ENCODE measurements around the gene NTN1. TPM values are rescaled to one million over a fixed set of nuclear protein-coding genes. Genes with fewer than 3 reads are reported as not detected.

Gene NTN1
- total and polyA plus RNA-seq, 3 experiments from 2014 or later, result 0.24 to 0.33 TPM; not detected in 1

DNA sequence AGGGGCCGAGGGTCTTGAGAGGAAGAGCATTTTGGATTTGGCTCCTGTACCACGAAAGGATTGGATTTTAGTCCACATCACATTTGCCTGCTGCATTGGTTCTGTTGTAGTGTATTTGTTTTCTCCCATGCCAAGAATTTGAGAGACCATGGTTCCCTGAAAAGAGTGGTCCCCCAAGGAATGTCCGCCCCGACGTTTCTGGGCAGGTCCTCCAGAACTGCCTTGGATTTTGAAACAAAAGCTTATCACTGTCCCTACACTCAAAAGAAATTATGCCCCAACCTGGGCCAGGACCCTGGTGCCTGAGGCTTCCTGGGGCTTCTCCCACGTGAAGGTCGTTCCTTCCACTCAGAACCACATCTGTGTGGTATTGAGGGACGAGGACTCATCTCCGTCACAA lies 10.8 kb downstream of the NTN1 start:
- Histone ChIP-seq H3K36me3 (ENCODE audit: insufficient read depth, low read length) (no peaks in the 10 kb centered on the region), H3K4me1 (ENCODE audit: insufficient read depth, low read length) (no peaks in the 10 kb centered on the region), H3K27ac (ENCODE audit: low read depth, low read length) (no peak overlapping the region), H3K4me3 (ENCODE audit: low read length) (no peak overlapping the region), H3K27me3 (ENCODE audit: insufficient read depth, low read length, poor library complexity, severe bottlenecking) (no peaks in the 10 kb centered on the region), H3K9me3 (ENCODE audit: low read length) (no peaks in the 10 kb centered on the region)
- Mint-ChIP-seq H3K4me3 (no peak overlapping the region), H3K4me1 (no peaks in the 10 kb centered on the region), H3K27me3 (peaks cover 25 to 70% of the 10 kb centered on the region in 2 donors), H3K9me3 (no peaks in the 10 kb centered on the region), H3K27ac (no peak overlapping the region), H3K36me3 (peaks cover 0 to 6% (median 0%) of the 10 kb centered on the region in 3 donors)
- no peak for DNase-seq
- ChIA-PET CTCF (no interaction called here), POLR2A (no interaction called here)

DNA sequence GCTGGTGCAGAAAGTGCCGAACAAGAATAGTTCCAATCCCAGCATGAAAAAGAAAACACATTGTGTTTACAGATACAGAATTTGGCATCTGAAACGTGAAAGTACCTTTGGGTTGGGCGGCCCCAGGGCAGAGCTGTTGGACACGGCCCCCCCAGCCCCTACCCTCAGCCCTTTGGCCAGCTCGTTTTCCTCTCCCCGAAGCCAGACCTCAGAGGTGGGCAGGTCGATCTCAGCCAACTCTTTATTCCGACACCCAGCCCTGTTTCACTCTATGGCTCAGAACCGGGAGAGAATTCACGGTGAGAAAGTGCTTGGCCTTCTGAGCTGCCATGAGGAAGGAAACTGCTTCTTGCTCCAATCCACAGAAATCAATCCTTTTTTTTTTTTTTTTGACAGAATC lies 11.3 kb downstream of the NTN1 start:
- Mint-ChIP-seq H3K9me3 (no peaks in the 10 kb centered on the region), H3K27me3 (peaks cover 25 to 68% of the 10 kb centered on the region in 2 donors), H3K27ac (no peak overlapping the region), H3K4me1 (no peaks in the 10 kb centered on the region), H3K36me3 (peaks cover 0 to 8% (median 0%) of the 10 kb centered on the region in 3 donors), H3K4me3 (no peak overlapping the region)
- Histone ChIP-seq H3K27ac (ENCODE audit: low read depth, low read length) (no peak overlapping the region), H3K27me3 (ENCODE audit: insufficient read depth, low read length, poor library complexity, severe bottlenecking) (no peaks in the 10 kb centered on the region), H3K36me3 (ENCODE audit: insufficient read depth, low read length) (no peaks in the 10 kb centered on the region), H3K4me3 (ENCODE audit: low read length) (no peak overlapping the region), H3K4me1 (ENCODE audit: insufficient read depth, low read length) (no peaks in the 10 kb centered on the region), H3K9me3 (ENCODE audit: low read length) (no peaks in the 10 kb centered on the region)
- ChIA-PET CTCF (interaction anchor here (1.1 kb wide), 1 partner anchor 393 kb away, joined by 3 read pairs; no protein-coding TSS in a partner anchor), POLR2A (no interaction called here)
- DNase-seq, result no peak

DNA sequence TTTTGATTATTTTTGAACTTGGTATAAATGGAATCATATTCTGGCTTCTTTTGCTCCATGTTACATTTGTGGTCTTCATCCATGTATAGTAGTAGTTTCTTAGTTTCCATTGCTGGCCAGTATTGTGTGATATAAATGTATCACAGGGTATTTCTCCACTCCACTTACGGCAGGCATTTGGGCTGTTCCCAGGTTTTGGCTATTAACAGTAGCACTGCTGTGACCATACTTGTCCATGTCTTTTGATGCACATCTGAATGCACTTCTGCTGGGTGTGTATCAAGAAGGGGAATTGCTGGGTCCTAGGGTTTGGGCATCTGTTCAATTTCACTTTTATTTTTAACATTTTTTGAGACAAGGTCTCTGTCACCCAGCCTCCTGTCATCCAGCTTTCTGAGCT lies 13.9 kb downstream of the NTN1 start:
- H3K27me3 Mint-ChIP-seq, result peaks cover 11 to 56% of the 10 kb centered on the region in 2 donors
- CTCF ChIA-PET, result no interaction called here
- peaks cover 0 to 2% (median 0%) of the 10 kb centered on the region in 5 donors for H3K9me3 Mint-ChIP-seq
- H3K4me3 Mint-ChIP-seq, result no peak overlapping the region
- DNase-seq, result no peak
- no peak overlapping the region for H3K27ac Mint-ChIP-seq
- H3K4me1 ChIP-seq (ENCODE audit: insufficient read depth, low read length), result no peaks in the 10 kb centered on the region
- H3K4me1 Mint-ChIP-seq, result no peaks in the 10 kb centered on the region
- H3K9me3 ChIP-seq (ENCODE audit: low read length), result no peaks in the 10 kb centered on the region
- H3K36me3 ChIP-seq (ENCODE audit: insufficient read depth, low read length), result no peaks in the 10 kb centered on the region
- POLR2A ChIA-PET, result no interaction called here
- H3K27me3 ChIP-seq (ENCODE audit: insufficient read depth, low read length, poor library complexity, severe bottlenecking), result no peaks in the 10 kb centered on the region
- peaks cover 0 to 11% (median 2%) of the 10 kb centered on the region in 3 donors for H3K36me3 Mint-ChIP-seq
- no peak overlapping the region for H3K4me3 ChIP-seq (ENCODE audit: low read length)
- no peak overlapping the region for H3K27ac ChIP-seq (ENCODE audit: low read depth, low read length)

DNA sequence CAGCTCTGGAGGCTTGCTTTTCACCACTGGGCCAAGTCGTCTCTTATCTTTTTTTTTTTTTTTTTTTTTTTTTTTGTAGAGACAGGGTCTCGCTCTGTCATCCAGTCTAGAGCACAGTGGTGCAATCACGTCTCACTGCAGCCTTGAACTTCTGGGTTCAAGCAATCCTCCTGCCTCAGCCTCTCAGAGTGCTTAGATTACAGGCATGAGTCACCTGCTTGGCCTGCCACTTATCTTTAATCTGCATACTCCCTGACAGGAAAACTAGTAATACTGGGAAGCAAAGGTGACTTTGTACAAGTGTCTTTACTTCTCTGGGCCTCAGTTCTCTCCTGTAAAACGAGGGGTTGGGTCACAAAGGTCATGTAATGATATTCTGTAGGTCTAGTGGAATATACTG lies 15.0 kb downstream of the NTN1 start:
- peaks cover 0 to 11% (median 2%) of the 10 kb centered on the region in 3 donors for H3K36me3 Mint-ChIP-seq
- H3K4me3 ChIP-seq (ENCODE audit: low read length), result no peak overlapping the region
- peaks cover 9 to 56% of the 10 kb centered on the region in 2 donors for H3K27me3 Mint-ChIP-seq
- POLR2A ChIA-PET, result no interaction called here
- no peaks in the 10 kb centered on the region for H3K9me3 ChIP-seq (ENCODE audit: low read length)
- no peaks in the 10 kb centered on the region for H3K27me3 ChIP-seq (ENCODE audit: insufficient read depth, low read length, poor library complexity, severe bottlenecking)
- no peaks in the 10 kb centered on the region for H3K36me3 ChIP-seq (ENCODE audit: insufficient read depth, low read length)
- no peak for DNase-seq
- H3K4me1 Mint-ChIP-seq, result no peaks in the 10 kb centered on the region
- H3K4me3 Mint-ChIP-seq, result no peak overlapping the region
- H3K27ac Mint-ChIP-seq, result no peak overlapping the region
- no peaks in the 10 kb centered on the region for H3K4me1 ChIP-seq (ENCODE audit: insufficient read depth, low read length)
- H3K9me3 Mint-ChIP-seq, result peaks cover 0 to 7% (median 2%) of the 10 kb centered on the region in 5 donors
- H3K27ac ChIP-seq (ENCODE audit: low read depth, low read length), result no peak overlapping the region
- CTCF ChIA-PET, result no interaction called here

DNA sequence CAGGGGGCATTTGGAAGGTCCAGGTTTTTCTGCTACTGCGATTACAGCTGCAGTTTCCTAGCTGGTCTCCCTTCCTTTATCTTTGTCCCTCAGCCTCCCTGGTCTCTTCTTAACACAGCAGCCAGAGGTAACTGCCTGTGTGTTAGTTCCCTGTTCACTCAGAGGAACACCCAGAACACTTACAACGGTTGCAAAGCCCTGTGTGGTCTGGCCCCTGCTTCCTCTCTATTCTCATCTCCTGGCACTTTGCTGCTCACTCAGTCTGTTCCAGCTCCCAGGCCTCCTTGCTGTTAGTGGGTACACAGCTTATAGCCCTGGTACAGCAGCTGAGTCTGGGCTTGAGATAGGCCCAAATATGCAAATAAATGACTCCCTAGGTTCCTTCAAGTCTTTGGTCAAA lies 16.4 kb downstream of the NTN1 start:
- Mint-ChIP-seq H3K27me3 (peaks cover 9 to 47% of the 10 kb centered on the region in 2 donors), H3K4me1 (no peaks in the 10 kb centered on the region), H3K9me3 (peaks cover 0 to 7% (median 2%) of the 10 kb centered on the region in 5 donors), H3K36me3 (peaks cover 0 to 11% (median 2%) of the 10 kb centered on the region in 3 donors), H3K27ac (no peak overlapping the region), H3K4me3 (no peak overlapping the region)
- H3K4me1 ChIP-seq (ENCODE audit: insufficient read depth, low read length), result no peaks in the 10 kb centered on the region
- ChIA-PET POLR2A (no interaction called here), CTCF (no interaction called here)
- no peak overlapping the region for H3K4me3 ChIP-seq (ENCODE audit: low read length)
- H3K27ac ChIP-seq (ENCODE audit: low read depth, low read length), result no peak overlapping the region
- no peaks in the 10 kb centered on the region for H3K27me3 ChIP-seq (ENCODE audit: insufficient read depth, low read length, poor library complexity, severe bottlenecking)
- H3K36me3 ChIP-seq (ENCODE audit: insufficient read depth, low read length), result no peaks in the 10 kb centered on the region
- H3K9me3 ChIP-seq (ENCODE audit: low read length), result no peaks in the 10 kb centered on the region
- DNase-seq, result no peak

DNA sequence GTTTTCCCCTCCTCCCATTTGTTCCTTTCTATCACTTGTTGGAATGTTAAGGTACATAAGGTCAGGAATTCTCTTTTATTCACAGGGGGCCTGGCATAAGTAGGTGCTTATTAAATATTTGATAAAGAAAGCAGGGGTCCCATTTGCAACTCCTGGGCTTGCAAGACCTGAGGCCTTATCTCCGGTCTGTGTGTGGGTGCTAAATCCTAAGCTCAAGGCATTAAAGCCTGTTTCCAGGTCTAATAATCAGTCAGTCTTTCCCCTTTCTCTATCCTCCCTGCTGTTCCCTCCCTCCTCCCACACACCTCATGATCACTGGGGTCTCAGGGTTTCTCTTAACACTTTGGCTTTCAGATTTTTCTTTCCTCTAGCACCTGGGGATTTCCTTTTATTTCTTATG lies 17.1 kb downstream of the NTN1 start:
- Mint-ChIP-seq H3K4me1 (no peaks in the 10 kb centered on the region), H3K27ac (no peak overlapping the region), H3K27me3 (peaks cover 11 to 47% of the 10 kb centered on the region in 2 donors), H3K4me3 (no peak overlapping the region), H3K9me3 (peaks cover 0 to 7% (median 2%) of the 10 kb centered on the region in 5 donors), H3K36me3 (peaks cover 0 to 11% (median 2%) of the 10 kb centered on the region in 3 donors)
- no peak for DNase-seq
- H3K4me1 ChIP-seq (ENCODE audit: insufficient read depth, low read length), result no peaks in the 10 kb centered on the region
- H3K27ac ChIP-seq (ENCODE audit: low read depth, low read length), result no peak overlapping the region
- POLR2A ChIA-PET, result no interaction called here
- H3K27me3 ChIP-seq (ENCODE audit: insufficient read depth, low read length, poor library complexity, severe bottlenecking), result no peaks in the 10 kb centered on the region
- H3K9me3 ChIP-seq (ENCODE audit: low read length), result no peaks in the 10 kb centered on the region
- no peaks in the 10 kb centered on the region for H3K36me3 ChIP-seq (ENCODE audit: insufficient read depth, low read length)
- CTCF ChIA-PET, result no interaction called here
- no peak overlapping the region for H3K4me3 ChIP-seq (ENCODE audit: low read length)

DNA sequence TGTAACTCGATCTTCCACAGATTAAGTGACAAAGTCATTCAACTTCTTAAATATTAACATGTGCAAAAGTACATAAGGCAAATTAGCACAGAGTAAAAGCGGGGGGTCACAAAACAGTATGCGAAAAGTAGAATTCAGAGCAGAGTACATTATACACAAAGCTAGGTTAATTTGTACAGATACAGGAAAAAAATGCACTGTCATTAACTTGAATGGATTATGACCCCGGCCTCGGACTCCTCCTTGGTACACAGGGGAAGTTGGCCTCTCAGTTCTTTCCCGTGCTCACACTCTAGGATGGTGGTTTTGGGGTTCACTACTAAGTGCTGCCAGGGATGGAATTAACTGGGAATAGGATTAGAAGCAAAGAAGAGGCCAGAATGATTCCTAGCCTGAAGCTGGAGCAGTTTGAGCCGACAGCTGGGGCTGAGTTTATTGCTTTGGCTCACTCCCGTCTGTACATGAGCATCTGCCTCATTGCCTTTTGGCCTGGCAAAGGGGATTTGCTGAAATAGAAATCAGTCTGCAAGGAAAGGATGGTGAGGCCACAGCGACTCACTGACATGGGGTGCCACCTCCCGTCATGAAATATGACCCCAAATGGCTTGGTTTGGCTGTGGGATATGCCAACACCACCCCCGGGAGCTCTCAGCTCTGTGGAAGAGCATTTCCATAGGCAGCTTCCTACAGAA lies 23.6 kb downstream of the NTN1 start:
- Mint-ChIP-seq H3K27me3 (peaks cover 19 to 56% of the 10 kb centered on the region in 2 donors), H3K4me1 (no peaks in the 10 kb centered on the region), H3K4me3 (no peak overlapping the region), H3K9me3 (peaks cover 0 to 7% (median 2%) of the 10 kb centered on the region in 5 donors), H3K27ac (no peak overlapping the region), H3K36me3 (no peaks in the 10 kb centered on the region)
- no peaks in the 10 kb centered on the region for H3K27me3 ChIP-seq (ENCODE audit: insufficient read depth, low read length, poor library complexity, severe bottlenecking)
- H3K4me3 ChIP-seq (ENCODE audit: low read length), result no peak overlapping the region
- ChIA-PET CTCF (interaction anchor here (0.5 kb wide), 1 partner anchor 24 kb away, joined by 3 read pairs; no protein-coding TSS in a partner anchor), POLR2A (no interaction called here)
- DNase-seq, result no peak
- H3K36me3 ChIP-seq (ENCODE audit: insufficient read depth, low read length), result no peaks in the 10 kb centered on the region
- H3K9me3 ChIP-seq (ENCODE audit: low read length), result no peaks in the 10 kb centered on the region
- no peaks in the 10 kb centered on the region for H3K4me1 ChIP-seq (ENCODE audit: insufficient read depth, low read length)
- H3K27ac ChIP-seq (ENCODE audit: low read depth, low read length), result no peak overlapping the region

DNA sequence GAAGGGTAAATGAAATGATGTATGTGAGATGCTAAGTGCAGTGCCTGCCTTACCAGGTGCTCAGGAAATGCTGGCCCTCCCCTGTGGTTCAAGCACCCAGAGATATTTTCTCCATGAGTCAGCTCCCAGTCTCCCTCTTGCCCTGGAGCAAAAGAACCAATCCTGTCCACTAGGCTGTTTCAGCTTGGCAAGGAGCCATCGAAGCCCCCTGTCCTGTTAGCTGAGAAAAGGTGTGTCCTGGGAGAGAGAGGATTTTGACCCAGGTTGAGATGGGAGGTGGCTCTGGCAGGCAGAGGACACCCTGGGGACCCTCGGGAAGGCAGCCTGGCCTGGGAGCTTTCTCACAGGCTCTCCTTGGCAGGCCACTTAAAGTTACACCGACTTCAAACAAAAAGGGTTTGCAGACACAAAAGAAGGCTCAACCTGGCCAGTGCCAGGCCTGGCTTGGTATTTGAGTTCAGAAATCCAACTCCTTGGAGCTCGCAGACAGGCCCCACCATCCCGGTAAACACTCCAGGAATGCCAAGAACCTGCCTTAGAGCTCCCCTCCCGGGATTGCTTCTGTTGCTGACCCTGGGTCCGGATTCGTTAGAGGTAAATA lies 29.6 kb downstream of the NTN1 start:
- peaks cover 6 to 51% of the 10 kb centered on the region in 2 donors for H3K27me3 Mint-ChIP-seq
- Histone ChIP-seq H3K27me3 (ENCODE audit: insufficient read depth, low read length, poor library complexity, severe bottlenecking) (no peaks in the 10 kb centered on the region), H3K27ac (ENCODE audit: low read depth, low read length) (no peak overlapping the region), H3K4me1 (ENCODE audit: insufficient read depth, low read length) (no peaks in the 10 kb centered on the region), H3K4me3 (ENCODE audit: low read length) (no peak overlapping the region), H3K36me3 (ENCODE audit: insufficient read depth, low read length) (no peaks in the 10 kb centered on the region), H3K9me3 (ENCODE audit: low read length) (no peaks in the 10 kb centered on the region)
- ChIA-PET CTCF (no interaction called here), POLR2A (no interaction called here)
- H3K4me1 Mint-ChIP-seq, result no peaks in the 10 kb centered on the region
- H3K27ac Mint-ChIP-seq, result no peak overlapping the region
- no peaks in the 10 kb centered on the region for H3K9me3 Mint-ChIP-seq
- H3K36me3 Mint-ChIP-seq, result no peaks in the 10 kb centered on the region
- H3K4me3 Mint-ChIP-seq, result no peak overlapping the region
- DNase-seq, result no peak
